DMS79 (cell line): ENCODE measurements around the gene SRGAP2C.
"Not testable (repeated sequence)": the region's sequence is repeated elsewhere in the genome, so short reads cannot be mapped to it uniquely, and the experiment has no call there.

ENCODE experiments used
- DNase-seq: peaks from one replicate; lab custom pipeline; 2025; lab: John Stamatoyannopoulos, UW

The SRGAP2C gene

GRCh38 chr1:121433517-121433916 lies 248.7 kb downstream of the SRGAP2C start:
- DNase-seq, result not testable (repeated sequence)

- not testable (repeated sequence) for DNase-seq
Observed at GRCh38 chr1:121438862-121439261, 254.1 kb downstream of the SRGAP2C start.

GRCh38 chr1:121440993-121441392 lies 256.2 kb downstream of the SRGAP2C start:
- no peak for DNase-seq
